GM10266 (cell line): ENCODE measurements around the gene AGBL1.

ENCODE experiments used
- DNase-seq: peaks from one replicate; pipeline ENCODE4 v3.0.0; 2012; ENCODE audit errors: extremely low spot score
- TF ChIP-seq, protein P1 (sequence below): IDR thresholded peaks from 2 replicates; pipeline ENCODE4 v1.5.1; 2012; ENCODE audit warnings: mild to moderate bottlenecking, low read depth; ENCODE audit not compliant: control insufficient read depth, insufficient read depth; ENCODE audit errors: missing control alignments

The AGBL1 gene

DNA sequence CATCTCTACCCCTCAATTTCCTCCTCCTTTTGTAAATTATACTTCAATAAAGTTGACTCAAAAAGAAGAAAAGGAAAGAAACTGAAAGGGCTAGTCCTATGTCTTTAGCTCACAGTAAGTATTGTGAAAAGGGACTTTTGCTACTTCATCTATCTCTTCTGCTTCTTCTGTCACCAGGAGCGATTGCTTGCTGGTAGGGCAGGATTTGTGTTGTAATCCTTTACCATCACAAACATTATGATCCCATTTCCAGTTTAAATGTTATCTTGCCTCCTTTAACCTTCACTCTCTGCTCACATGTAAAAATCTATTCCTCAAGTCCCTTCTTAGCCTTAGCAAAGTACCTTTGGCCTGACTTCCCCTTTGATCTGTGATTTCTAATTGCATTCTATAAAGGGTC is 537.1 kb downstream of the AGBL1 start:
- no peak for DNase-seq

DNA sequence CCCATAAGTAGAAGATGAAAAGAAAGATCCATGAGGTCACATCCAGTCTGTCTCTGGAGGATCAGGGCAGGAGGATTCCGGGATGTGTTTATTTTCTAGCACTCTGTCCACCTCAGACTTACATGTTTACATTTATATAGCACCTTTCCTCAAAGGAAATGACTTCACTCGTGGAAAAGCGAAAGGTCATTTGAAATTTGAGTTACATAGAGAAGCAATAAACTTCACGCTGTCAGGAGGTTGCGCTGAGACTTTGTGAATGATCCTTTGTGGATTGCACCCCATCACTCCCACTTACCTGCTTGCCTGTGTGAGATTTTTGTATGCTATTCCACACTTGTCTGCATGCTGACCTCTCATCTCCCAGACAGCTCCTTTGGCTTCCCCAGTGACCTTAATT is 540.5 kb downstream of the AGBL1 start:
- TF ChIP-seq, protein P1, sequence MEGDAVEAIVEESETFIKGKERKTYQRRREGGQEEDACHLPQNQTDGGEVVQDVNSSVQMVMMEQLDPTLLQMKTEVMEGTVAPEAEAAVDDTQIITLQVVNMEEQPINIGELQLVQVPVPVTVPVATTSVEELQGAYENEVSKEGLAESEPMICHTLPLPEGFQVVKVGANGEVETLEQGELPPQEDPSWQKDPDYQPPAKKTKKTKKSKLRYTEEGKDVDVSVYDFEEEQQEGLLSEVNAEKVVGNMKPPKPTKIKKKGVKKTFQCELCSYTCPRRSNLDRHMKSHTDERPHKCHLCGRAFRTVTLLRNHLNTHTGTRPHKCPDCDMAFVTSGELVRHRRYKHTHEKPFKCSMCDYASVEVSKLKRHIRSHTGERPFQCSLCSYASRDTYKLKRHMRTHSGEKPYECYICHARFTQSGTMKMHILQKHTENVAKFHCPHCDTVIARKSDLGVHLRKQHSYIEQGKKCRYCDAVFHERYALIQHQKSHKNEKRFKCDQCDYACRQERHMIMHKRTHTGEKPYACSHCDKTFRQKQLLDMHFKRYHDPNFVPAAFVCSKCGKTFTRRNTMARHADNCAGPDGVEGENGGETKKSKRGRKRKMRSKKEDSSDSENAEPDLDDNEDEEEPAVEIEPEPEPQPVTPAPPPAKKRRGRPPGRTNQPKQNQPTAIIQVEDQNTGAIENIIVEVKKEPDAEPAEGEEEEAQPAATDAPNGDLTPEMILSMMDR = no peak
- no peak for DNase-seq

More for the DNA sequence above, 537.1 kb downstream of the AGBL1 start:
- TF ChIP-seq, protein P1 = no peak

DNA sequence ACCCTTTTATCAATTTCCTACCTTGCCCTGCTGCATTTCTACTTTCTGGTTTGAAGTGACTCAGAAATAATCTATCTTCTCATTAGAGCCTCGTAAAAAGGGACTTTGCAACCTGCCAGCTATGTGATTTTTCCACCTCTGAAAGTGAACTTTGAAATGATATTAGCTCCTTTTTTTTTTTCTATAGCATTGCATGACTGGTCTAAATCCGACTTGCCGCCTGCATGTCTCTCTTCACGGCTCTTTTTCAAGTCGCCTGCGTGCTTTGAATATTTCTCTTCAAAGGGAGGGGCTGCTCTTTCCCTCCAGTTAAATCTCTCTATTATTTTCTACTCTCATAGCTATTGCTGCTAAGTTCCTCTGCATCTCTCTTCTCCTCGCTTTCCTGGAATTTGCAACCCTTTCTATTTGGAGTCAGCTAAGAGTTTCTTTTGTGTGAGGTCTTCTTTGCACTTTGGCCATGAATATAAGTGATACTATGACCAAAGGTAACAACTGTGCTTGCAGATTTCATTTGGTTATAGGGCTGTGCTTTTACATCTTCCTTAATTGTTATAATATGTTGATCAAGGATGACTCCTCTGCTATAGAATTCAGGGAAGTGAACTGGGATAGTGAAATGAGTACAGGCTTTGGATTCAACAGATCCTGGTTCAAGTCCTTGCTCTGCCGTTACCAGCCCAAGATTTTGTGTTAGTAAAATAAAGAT is 541.1 kb downstream of the AGBL1 start:
- TF ChIP-seq, protein P1 = no peak
- no peak for DNase-seq

DNA sequence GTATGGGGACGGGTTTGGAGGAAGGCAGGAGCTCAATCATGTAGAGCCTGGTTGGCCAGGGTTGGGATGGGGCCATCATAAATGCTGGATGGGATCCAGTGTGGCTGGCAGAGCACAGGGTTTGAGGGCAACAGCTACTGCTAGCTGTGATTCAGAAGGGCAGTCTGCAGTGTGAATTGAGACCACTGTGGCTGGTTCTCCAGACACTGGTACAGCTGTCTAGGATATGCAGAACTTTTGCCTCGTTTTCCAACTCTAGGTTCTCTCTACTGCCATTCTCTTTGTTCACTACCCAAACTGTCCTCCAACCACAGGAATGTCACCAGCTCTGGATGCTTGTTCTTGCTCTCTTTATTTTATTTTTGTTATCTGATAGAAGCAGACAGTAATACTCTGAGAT is 543.6 kb downstream of the AGBL1 start:
- DNase-seq = no peak
- TF ChIP-seq, protein P1 = no peak

DNA sequence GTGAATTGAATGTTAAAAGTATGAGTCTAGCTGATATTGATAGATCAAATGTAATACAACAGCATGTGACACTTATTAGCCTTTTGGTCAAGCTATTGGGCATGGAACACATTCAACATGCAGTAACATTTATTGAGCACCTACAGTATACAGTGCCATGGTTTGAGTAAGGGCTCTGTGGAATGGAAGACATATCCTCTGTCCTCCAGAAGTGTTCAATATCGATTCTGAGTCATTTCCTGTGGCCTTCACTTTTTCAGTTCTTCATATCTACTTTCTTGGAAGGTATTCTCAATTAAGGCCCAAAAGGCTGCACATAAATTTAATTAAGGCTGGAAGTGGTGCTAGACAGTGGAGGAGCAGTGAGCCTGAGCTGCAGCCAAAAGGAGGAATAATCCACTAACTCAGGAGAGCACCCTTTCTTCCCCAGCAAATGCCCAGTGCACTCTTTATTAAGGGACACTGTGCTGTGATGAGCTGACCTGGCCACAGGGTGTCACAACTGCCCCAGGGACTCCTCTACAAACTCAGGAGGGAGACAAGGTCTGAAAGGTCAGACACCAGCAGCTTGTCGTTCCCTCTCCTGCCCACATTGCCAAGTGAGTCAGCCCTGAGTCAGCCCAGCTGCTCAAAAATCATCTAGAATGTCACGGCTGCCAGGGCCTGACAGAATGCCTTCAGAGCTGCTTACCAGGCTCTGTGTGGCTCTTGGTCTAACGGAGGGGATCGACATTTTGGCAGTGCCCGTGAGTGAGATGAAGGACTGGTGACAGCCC is 544.8 kb downstream of the AGBL1 start:
- no peak for DNase-seq
- TF ChIP-seq, protein P1 = no peak

DNA sequence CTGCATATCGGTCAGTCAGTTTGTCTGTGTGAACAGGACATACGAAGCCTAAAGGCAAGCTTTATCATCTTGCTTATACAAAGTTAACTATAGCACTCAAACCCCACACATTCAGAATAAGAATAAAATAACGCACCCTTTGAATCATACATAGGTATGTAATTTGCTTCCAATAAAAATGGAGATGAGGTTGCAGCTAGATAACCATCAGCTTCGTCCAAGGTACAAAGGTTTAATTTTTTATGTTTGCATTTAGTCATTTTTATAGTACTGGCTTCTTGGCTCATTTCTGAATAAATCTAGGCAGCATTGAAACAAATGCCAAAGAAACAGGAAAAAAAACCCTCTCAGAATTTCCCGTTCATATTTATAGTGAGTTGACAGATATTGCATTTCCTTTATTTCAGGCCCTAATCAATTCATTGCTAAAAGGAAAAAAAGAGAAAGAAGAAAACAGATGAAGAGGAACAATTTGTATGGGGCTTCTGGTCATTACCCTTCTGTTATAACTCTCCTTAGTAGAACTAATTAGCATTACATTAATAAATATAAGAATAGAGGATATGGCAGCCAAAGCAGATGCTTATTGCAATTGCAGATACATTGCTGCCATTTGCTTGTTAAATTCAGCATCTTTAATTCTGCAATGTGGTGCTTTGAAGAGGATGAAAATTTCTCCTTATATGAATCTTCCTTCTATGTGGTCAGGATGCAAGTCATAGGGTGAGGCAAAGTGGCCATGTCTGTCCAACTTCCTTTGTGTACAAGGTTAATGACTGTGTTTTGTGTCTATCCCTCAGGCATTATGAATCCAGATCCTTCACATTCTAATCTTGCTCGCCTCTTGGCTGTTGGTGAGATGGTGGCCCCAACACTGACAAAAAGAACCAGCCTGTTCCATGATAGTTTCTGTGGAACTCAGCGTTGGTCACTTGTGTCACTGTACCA is 550.0 kb downstream of the AGBL1 start:
- DNase-seq = no peak
- TF ChIP-seq, protein P1 = no peak
